GM18499 (cell line): ENCODE measurements around the gene FSTL1.
A peak's percentile ranks its signal among the peaks of the same experiment; 100 is the strongest.

Experiments used
- ATAC-seq: cut with Tn5 transposase; IDR thresholded peaks from one replicate; pipeline ENCODE4 v1.9.1; 2021; ENCODE audit warnings: moderate number of reproducible peaks; ENCODE audit not compliant: insufficient read depth, unreplicated experiment

FSTL1 gene

GRCh38 chr3:120369037-120369467 is 81.7 kb downstream of the FSTL1 start:
- ATAC-seq: no peak

GRCh38 chr3:120368172-120368571 is 82.6 kb downstream of the FSTL1 start:
- no peak for ATAC-seq

DNA sequence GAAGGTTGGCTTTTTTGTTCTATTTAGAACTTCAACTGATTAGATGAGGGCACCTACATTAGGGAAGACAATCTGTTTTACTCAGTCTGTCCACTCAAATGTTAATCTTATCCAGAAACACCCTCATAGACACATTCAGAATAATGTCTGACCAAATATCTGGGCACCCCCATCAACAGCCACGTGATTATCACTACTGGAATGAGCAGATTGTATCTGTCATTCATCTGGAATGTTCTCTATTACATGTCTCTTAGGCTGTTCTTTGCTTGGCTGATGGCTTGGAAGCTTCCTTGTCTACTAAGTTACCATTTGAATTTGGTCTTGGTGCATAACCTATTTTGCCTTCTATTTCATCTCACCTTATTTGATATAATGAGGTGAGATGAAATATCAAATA is 86.0 kb downstream of the FSTL1 start:
- ATAC-seq: no peak

DNA sequence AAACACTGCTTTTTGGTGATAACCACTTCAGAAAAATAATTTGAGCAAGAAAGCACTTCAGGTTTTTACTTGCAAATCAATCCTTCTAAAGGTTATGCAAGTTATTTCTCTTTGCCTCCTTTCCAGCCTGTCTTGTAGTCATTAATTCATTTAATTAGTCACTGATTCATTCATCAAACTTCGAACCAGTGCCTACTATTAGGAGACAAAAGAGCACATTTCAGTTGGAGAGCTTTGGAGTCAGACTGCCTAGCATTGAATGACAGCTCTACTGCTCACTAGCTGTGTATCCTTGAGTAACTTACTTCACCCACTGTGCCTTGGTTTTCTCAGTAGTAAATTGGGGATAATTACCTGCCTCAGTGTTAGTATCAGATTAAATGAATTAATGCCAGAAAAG is 86.7 kb downstream of the FSTL1 start:
- no peak for ATAC-seq

DNA sequence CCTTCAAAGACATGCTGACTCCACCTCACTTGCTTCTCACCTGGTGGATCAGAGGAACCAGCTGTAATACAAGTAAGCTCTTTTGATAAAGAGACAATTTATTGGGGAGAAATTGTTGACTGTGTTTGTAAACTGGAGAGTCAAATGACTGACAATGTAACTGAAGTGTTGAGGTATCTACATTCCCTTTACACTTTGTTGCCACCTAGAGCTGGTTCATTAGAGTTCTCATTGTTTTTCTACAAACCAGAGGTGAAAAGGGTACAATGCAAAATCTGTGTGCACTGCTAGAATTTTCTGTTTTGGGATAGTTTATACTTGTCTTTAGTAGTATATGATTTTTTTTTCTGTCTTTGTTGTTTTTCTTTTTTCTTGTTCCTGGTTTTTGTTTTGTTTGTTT is 93.0 kb downstream of the FSTL1 start:
- ATAC-seq: no peak

- ATAC-seq: no peak
These were observed 95.3 kb downstream of the FSTL1 start for GRCh38 chr3:120355486-120355885.

DNA sequence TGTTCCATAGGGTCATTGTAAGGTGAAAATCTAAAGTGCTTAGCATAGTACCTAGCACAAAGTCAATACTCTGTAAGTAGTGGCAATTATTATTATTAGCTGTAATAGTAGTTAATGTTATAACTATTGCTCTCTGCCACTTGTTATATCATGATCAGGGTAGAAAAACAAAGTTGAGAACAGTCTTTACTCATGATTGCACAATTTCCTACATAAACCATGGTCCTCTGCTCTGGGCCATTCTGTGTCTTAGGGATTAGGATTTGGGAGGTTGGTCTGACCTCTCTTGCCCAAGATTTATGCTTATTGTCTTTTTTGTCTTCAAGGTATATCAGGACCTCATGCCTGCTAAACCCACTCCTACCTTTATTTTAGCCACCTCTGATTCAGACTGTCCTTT is 97.3 kb downstream of the FSTL1 start:
- ATAC-seq: no peak

GRCh38 chr3:120352017-120352416 is 98.8 kb downstream of the FSTL1 start:
- ATAC-seq: no peak

GRCh38 chr3:120350401-120350941 is 100.3 kb downstream of the FSTL1 start:
- no peak for ATAC-seq

DNA sequence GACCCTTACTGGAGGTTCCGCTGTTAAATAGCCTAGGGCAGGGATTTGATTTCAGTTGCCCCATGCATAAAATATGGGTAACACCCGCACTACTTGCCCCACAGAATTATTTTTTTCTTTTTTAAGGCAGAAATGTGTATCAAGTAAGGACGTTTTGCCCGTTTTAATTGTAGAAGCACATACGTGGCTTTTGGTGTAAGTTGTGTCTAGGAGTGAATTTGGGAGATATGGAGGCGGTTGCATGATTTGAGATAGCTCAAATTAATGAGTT is 101.0 kb downstream of the FSTL1 start:
- no peak for ATAC-seq

GRCh38 chr3:120348991-120349854 is 101.6 kb downstream of the FSTL1 start, which contains the start of gene LRRC58:
LRRC58 (minus strand) TSS chr3:120349354; CDS start chr3:120349243, 111 bp downstream.
- peak; percentile 68 for ATAC-seq

DNA sequence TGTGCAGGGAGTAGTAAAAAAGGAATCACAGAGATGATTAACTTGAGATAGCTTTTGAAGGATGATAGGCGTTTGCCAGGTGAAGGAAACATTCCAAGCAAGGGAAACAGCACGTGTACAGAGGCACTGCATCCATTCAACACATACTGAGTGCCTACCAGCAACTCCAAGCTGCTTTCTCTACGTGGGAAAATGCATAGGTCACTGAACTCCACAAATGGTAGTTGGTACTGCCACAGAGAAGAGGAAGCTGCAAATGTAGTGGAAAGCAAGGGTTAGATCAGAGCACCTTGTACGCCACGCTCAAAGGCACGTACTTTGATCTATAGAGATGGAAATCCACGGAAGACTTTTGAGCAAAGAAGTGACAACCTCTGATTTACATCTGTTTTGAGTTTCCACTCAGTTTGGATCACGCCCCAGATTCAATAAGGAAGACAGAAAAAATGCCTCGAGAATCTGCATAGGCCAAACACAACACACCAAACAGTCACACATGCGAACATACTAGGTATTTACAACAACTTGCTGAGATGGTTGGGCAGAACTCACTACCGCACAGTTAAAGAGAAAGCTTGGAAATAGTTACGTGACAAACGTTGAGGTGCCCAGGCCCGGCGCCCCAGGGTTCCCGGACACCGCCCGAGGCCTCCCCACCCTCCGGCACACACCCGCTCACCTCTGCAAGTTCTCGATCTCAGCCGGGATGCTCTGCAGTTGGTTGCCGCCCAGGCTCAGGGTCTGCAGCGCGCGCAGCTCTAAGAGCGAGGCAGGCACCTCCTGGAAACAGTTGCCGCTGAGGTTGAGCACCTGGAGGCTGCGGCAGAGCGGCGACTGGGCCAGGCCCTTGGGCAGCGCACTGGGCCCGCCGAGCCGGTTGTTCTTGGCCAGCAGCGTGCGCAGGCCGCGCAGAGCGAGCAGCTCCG is 102.5 kb downstream of the FSTL1 start:
- ATAC-seq: peak; percentile 19

- ATAC-seq: peak; percentile 31
These were observed 106.4 kb downstream of the FSTL1 start for GRCh38 chr3:120344349-120344748.
